IPS-18a (cell line): Measurements from ENCODE around the gene TECPR2.

ENCODE experiments used
- H3K27ac ChIP-seq: one replicate; pipeline ENCODE4 v1.5.1; 2013; ENCODE audit warnings: low read length
- H3K27me3 ChIP-seq: one replicate; pipeline ENCODE4 v1.6.1; 2013; ENCODE audit warnings: mild to moderate bottlenecking, low read length; ENCODE audit not compliant: control insufficient read depth, insufficient read depth
- H3K36me3 ChIP-seq: one replicate; pipeline ENCODE4 v1.6.1; 2013; ENCODE audit warnings: low read depth, low read length; ENCODE audit not compliant: control insufficient read depth
- H3K4me1 ChIP-seq: one replicate; pipeline ENCODE4 v1.6.1; 2013; ENCODE audit warnings: low read depth, low read length; ENCODE audit not compliant: control insufficient read depth
- H3K4me3 ChIP-seq: one replicate; pipeline ENCODE4 v1.5.1; 2013; ENCODE audit warnings: low read length
- H3K9ac ChIP-seq: one replicate; pipeline ENCODE4 v1.6.1; 2013; ENCODE audit warnings: mild to moderate bottlenecking, low read length, moderate library complexity
- H3K9me3 ChIP-seq: one replicate; pipeline ENCODE4 v1.6.1; 2013; ENCODE audit warnings: low read depth, low read length; ENCODE audit not compliant: control insufficient read depth

The TECPR2 gene

GRCh38 chr14:102493096-102493495 lies 130.4 kb downstream of the TECPR2 start:
- H3K36me3 ChIP-seq, result no peaks in the 10 kb centered on the region
- H3K4me1 ChIP-seq, result no peaks in the 10 kb centered on the region
- no peak overlapping the region for H3K27ac ChIP-seq
- H3K27me3 ChIP-seq, result no peaks in the 10 kb centered on the region
- H3K9me3 ChIP-seq, result no peaks in the 10 kb centered on the region
- H3K4me3 ChIP-seq, result no peak overlapping the region
- H3K9ac ChIP-seq, result no peak overlapping the region

GRCh38 chr14:102493585-102493984 lies 130.8 kb downstream of the TECPR2 start:
- no peaks in the 10 kb centered on the region for H3K9me3 ChIP-seq

GRCh38 chr14:102495491-102496330 lies 133.0 kb downstream of the TECPR2 start:
- H3K9ac ChIP-seq, result no peak overlapping the region
- no peak overlapping the region for H3K27ac ChIP-seq

More at GRCh38 chr14:102493585-102493984, 130.8 kb downstream of the TECPR2 start:
- Histone ChIP-seq H3K4me1 (no peaks in the 10 kb centered on the region), H3K27me3 (no peaks in the 10 kb centered on the region), H3K27ac (no peak overlapping the region), H3K4me3 (no peak overlapping the region), H3K36me3 (peaks cover 2% of the 10 kb centered on the region), H3K9ac (no peak overlapping the region)

DNA sequence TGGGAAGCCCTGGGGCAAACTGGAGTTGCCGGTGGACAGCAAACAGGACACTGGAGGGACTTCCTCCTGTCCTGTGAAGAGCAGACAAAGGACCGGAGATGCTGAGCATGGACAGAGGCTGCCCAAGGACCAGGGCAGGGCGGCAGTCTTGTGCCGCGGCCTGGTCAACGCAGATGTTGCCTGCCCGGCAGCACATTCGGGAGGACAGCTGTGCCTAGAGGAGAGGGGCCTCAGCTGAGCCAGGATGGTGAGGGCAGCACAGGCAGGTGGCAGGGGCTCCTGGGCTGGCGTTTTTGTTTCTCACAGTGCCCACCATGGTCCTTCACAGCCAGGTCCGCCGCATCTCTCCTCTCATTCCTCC lies 133.6 kb downstream of the TECPR2 start:
- Histone ChIP-seq H3K9ac (no peak overlapping the region), H3K4me3 (no peak overlapping the region), H3K9me3 (no peaks in the 10 kb centered on the region), H3K27ac (no peak overlapping the region), H3K36me3 (peaks cover 3% of the 10 kb centered on the region), H3K4me1 (no peaks in the 10 kb centered on the region), H3K27me3 (no peaks in the 10 kb centered on the region)

More at GRCh38 chr14:102495491-102496330, 133.0 kb downstream of the TECPR2 start:
- Histone ChIP-seq H3K27me3 (no peaks in the 10 kb centered on the region), H3K36me3 (peaks cover 3% of the 10 kb centered on the region), H3K9me3 (no peaks in the 10 kb centered on the region), H3K4me1 (no peaks in the 10 kb centered on the region), H3K4me3 (no peak overlapping the region)

- H3K4me3 ChIP-seq, result no peak overlapping the region
- no peaks in the 10 kb centered on the region for H3K9me3 ChIP-seq
- H3K36me3 ChIP-seq, result peaks cover 3% of the 10 kb centered on the region
- no peaks in the 10 kb centered on the region for H3K27me3 ChIP-seq
- no peak overlapping the region for H3K27ac ChIP-seq
- no peak overlapping the region for H3K9ac ChIP-seq
- H3K4me1 ChIP-seq, result no peaks in the 10 kb centered on the region
Measured at GRCh38 chr14:102496958-102497744, 134.4 kb downstream of the TECPR2 start.

DNA sequence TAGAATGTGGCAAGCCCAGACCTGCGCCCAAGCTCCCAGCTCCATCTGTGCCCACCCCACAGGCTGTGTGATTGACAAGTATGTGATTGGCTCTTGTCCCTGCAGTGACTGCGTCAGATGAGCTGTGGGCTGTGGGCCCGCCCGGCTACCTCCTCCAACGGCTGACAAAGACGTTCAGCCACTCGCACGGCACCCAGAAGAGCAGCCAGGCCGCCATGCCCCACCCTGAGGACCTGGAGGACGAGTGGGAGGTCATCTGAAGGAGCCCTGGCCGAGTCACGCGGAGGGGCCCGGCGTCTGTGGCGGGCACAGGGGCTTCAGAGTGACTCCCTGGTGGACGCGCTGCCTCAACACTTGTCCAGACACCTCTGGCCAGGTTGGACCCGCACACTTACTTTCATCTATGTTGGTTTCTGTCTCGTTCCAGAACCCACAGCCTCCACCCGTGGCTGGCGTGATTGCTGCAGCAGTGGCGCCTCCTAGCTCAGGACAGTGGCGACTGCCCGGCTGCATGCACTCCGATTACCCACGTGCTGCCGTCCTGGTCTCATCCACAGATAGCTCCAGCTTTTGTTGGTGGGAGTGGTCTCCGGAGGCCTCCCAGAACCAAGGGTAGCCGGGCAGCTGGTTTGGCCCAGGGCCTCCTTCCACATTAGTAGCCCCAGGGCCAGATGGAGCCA lies 135.4 kb downstream of the TECPR2 start:
- Histone ChIP-seq H3K27me3 (no peaks in the 10 kb centered on the region), H3K9ac (no peak overlapping the region)

GRCh38 chr14:102498678-102499265 lies 136.0 kb downstream of the TECPR2 start:
- H3K27ac ChIP-seq, result no peak overlapping the region
- H3K9me3 ChIP-seq, result no peaks in the 10 kb centered on the region
- no peaks in the 10 kb centered on the region for H3K4me1 ChIP-seq
- no peak overlapping the region for H3K9ac ChIP-seq
- H3K36me3 ChIP-seq, result peaks cover 3% of the 10 kb centered on the region
- no peaks in the 10 kb centered on the region for H3K27me3 ChIP-seq
- H3K4me3 ChIP-seq, result no peak overlapping the region

More for the DNA sequence above, 135.4 kb downstream of the TECPR2 start:
- H3K4me3 ChIP-seq, result no peak overlapping the region
- no peaks in the 10 kb centered on the region for H3K9me3 ChIP-seq
- H3K36me3 ChIP-seq, result peaks cover 3% of the 10 kb centered on the region
- no peaks in the 10 kb centered on the region for H3K4me1 ChIP-seq
- no peak overlapping the region for H3K27ac ChIP-seq

- Histone ChIP-seq H3K4me1 (no peaks in the 10 kb centered on the region), H3K27me3 (no peaks in the 10 kb centered on the region), H3K27ac (no peak overlapping the region), H3K9me3 (no peaks in the 10 kb centered on the region), H3K36me3 (peaks cover 3% of the 10 kb centered on the region), H3K4me3 (no peak overlapping the region), H3K9ac (no peak overlapping the region)
Measured at GRCh38 chr14:102499401-102500157, 136.8 kb downstream of the TECPR2 start.

DNA sequence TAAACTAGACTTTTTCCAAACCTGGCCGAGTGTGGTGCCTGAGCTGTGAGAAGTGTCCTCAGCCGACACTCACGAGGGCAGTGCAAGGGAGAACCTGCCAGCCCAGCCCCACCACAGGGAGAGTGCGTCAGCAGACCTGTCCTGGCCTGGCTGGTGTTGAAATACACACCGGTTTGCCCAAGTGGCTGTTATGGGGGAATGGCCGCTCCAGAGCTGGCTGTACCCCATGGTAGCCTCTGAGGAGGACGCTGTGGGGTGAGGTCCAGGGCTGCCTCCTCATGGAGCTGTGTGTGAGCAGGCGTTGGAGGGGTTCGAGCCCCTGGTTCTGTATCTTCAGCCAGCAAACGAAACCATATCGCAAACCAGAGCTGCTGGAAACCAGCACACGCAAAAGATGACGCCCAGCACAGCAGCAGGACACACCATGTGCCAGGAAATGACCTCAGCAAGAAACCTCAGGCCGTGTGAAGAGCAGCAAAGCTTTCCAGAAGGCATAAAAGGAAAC lies 137.5 kb downstream of the TECPR2 start:
- Histone ChIP-seq H3K4me1 (no peaks in the 10 kb centered on the region), H3K27ac (no peak overlapping the region), H3K9ac (no peak overlapping the region)

GRCh38 chr14:102500713-102501112 lies 138.0 kb downstream of the TECPR2 start:
- no peaks in the 10 kb centered on the region for H3K4me1 ChIP-seq
- H3K27me3 ChIP-seq, result no peaks in the 10 kb centered on the region
- H3K9ac ChIP-seq, result no peak overlapping the region
- no peak overlapping the region for H3K27ac ChIP-seq
- H3K9me3 ChIP-seq, result no peaks in the 10 kb centered on the region
- no peak overlapping the region for H3K4me3 ChIP-seq
- peaks cover 3% of the 10 kb centered on the region for H3K36me3 ChIP-seq

More for the DNA sequence above, 137.5 kb downstream of the TECPR2 start:
- H3K27me3 ChIP-seq, result no peaks in the 10 kb centered on the region
- peaks cover 3% of the 10 kb centered on the region for H3K36me3 ChIP-seq
- no peak overlapping the region for H3K4me3 ChIP-seq
- H3K9me3 ChIP-seq, result no peaks in the 10 kb centered on the region
